Stimulated activated naive B cell treated with anti-CD40 and anti-IgM and Interleukin-4, amounts not matched to agents 10 μg/mL and 1 μg/mL and 100 μg/mL, for 72 hours (primary cell): ENCODE measurements around the gene COL23A1.

Source experiments
- ATAC-seq, 2 donors: fragments of 150-1000 bp; cut with Tn5 transposase; replicated peaks; 2 replicates each; pipeline ENCODE4 v1.10.0; 2021; ENCODE audit warnings: moderate library complexity in 1 of 2
- DNase-seq: peaks from one replicate; pipeline ENCODE4 v3.0.0; 2021
- H3K27ac Mint-ChIP-seq: one replicate; pipeline ENCODE4 v1.8.0; 2022; ENCODE audit warnings: mild to moderate bottlenecking, mixed read lengths
- H3K27me3 Mint-ChIP-seq, 2 donors: one replicate each; pipeline ENCODE4 v1.8.0; 2022; ENCODE audit warnings: mixed read lengths in 2 of 2
- H3K36me3 Mint-ChIP-seq, 2 donors: one replicate each; pipeline ENCODE4 v1.8.0; 2022; ENCODE audit warnings: mixed read lengths in 2 of 2, mild to moderate bottlenecking in 1 of 2
- H3K4me1 Mint-ChIP-seq, 2 donors: one replicate each; pipeline ENCODE4 v1.8.0; 2022; ENCODE audit warnings: mixed read lengths in 2 of 2, mild to moderate bottlenecking in 1 of 2
- H3K4me3 Mint-ChIP-seq, 2 donors: one replicate each; pipeline ENCODE4 v1.8.0; 2022; ENCODE audit warnings: mild to moderate bottlenecking in 2 of 2, mixed read lengths in 2 of 2, moderate library complexity in 1 of 2
- H3K9me3 Mint-ChIP-seq, 2 donors: one replicate each; pipeline ENCODE4 v1.8.0; 2022; ENCODE audit warnings: mixed read lengths in 2 of 2, mild to moderate bottlenecking in 1 of 2

COL23A1 gene

GRCh38 chr5:178365501-178366440 lies 224.4 kb downstream of the COL23A1 start:
- Mint-ChIP-seq H3K36me3 (no peaks in the 10 kb centered on the region), H3K4me3 (no peak overlapping the region), H3K27me3 (peaks cover 21 to 25% of the 10 kb centered on the region in 2 donors), H3K4me1 (no peaks in the 10 kb centered on the region), H3K9me3 (peaks cover 3 to 8% of the 10 kb centered on the region in 2 donors), H3K27ac (no peak overlapping the region)
- DNase-seq (no peak), ATAC-seq (no peak)

- H3K36me3 Mint-ChIP-seq = no peaks in the 10 kb centered on the region
- ATAC-seq (no peak), DNase-seq (no peak)
- no peak overlapping the region for H3K27ac Mint-ChIP-seq
- no peak overlapping the region for H3K4me3 Mint-ChIP-seq
- H3K4me1 Mint-ChIP-seq = no peaks in the 10 kb centered on the region
- H3K27me3 Mint-ChIP-seq = peaks cover 17 to 25% of the 10 kb centered on the region in 2 donors
- H3K9me3 Mint-ChIP-seq = peaks cover 0 to 3% of the 10 kb centered on the region in 2 donors
These were observed 225.9 kb downstream of the COL23A1 start for GRCh38 chr5:178364326-178364675.

- H3K9me3 Mint-ChIP-seq = no peaks in the 10 kb centered on the region
- peaks cover 17 to 25% of the 10 kb centered on the region in 2 donors for H3K27me3 Mint-ChIP-seq
- ATAC-seq = no peak
- H3K4me3 Mint-ChIP-seq = no peak overlapping the region
- H3K36me3 Mint-ChIP-seq = no peaks in the 10 kb centered on the region
- H3K4me1 Mint-ChIP-seq = no peaks in the 10 kb centered on the region
- DNase-seq = no peak
- H3K27ac Mint-ChIP-seq = no peak overlapping the region
These were observed 226.5 kb downstream of the COL23A1 start for GRCh38 chr5:178363501-178364325.

GRCh38 chr5:178361657-178362445 lies 228.3 kb downstream of the COL23A1 start:
- no peak overlapping the region for H3K4me3 Mint-ChIP-seq
- H3K27me3 Mint-ChIP-seq = peaks cover 12 to 27% of the 10 kb centered on the region in 2 donors
- H3K27ac Mint-ChIP-seq = no peak overlapping the region
- no peaks in the 10 kb centered on the region for H3K36me3 Mint-ChIP-seq
- DNase-seq (no peak), ATAC-seq (no peak)
- H3K4me1 Mint-ChIP-seq = peaks cover 6 to 7% of the 10 kb centered on the region in 2 donors
- peaks cover 0 to 7% of the 10 kb centered on the region in 2 donors for H3K9me3 Mint-ChIP-seq

GRCh38 chr5:178360926-178361235 lies 229.3 kb downstream of the COL23A1 start:
- H3K27ac Mint-ChIP-seq = no peak overlapping the region
- no peak for ATAC-seq
- peaks cover 10 to 15% of the 10 kb centered on the region in 2 donors for H3K4me1 Mint-ChIP-seq
- H3K36me3 Mint-ChIP-seq = no peaks in the 10 kb centered on the region
- no peak overlapping the region for H3K4me3 Mint-ChIP-seq
- peaks cover 12 to 27% of the 10 kb centered on the region in 2 donors for H3K27me3 Mint-ChIP-seq
- DNase-seq = no peak
- H3K9me3 Mint-ChIP-seq = peaks cover 0 to 7% of the 10 kb centered on the region in 2 donors

GRCh38 chr5:178360222-178360925 lies 229.8 kb downstream of the COL23A1 start:
- H3K4me1 Mint-ChIP-seq = peaks cover 10 to 15% of the 10 kb centered on the region in 2 donors
- peaks cover 0 to 7% of the 10 kb centered on the region in 2 donors for H3K9me3 Mint-ChIP-seq
- ATAC-seq = no peak
- no peak overlapping the region for H3K4me3 Mint-ChIP-seq
- no peak overlapping the region for H3K27ac Mint-ChIP-seq
- peaks cover 13 to 28% of the 10 kb centered on the region in 2 donors for H3K27me3 Mint-ChIP-seq
- no peaks in the 10 kb centered on the region for H3K36me3 Mint-ChIP-seq
- DNase-seq = no peak

GRCh38 chr5:178359738-178360137 lies 230.5 kb downstream of the COL23A1 start:
- peaks cover 13 to 29% of the 10 kb centered on the region in 2 donors for H3K27me3 Mint-ChIP-seq
- H3K4me1 Mint-ChIP-seq = peaks cover 10 to 15% of the 10 kb centered on the region in 2 donors
- peaks cover 0 to 7% of the 10 kb centered on the region in 2 donors for H3K9me3 Mint-ChIP-seq
- no peak for ATAC-seq
- no peak overlapping the region for H3K4me3 Mint-ChIP-seq
- no peaks in the 10 kb centered on the region for H3K36me3 Mint-ChIP-seq
- no peak for DNase-seq
- H3K27ac Mint-ChIP-seq = no peak overlapping the region

GRCh38 chr5:178357678-178358077 lies 232.5 kb downstream of the COL23A1 start:
- ATAC-seq (no peak), DNase-seq (no peak)
- peaks cover 19 to 39% of the 10 kb centered on the region in 2 donors for H3K27me3 Mint-ChIP-seq
- no peak overlapping the region for H3K4me3 Mint-ChIP-seq
- no peaks in the 10 kb centered on the region for H3K36me3 Mint-ChIP-seq
- peaks cover 10 to 15% of the 10 kb centered on the region in 2 donors for H3K4me1 Mint-ChIP-seq
- no peak overlapping the region for H3K27ac Mint-ChIP-seq
- H3K9me3 Mint-ChIP-seq = peaks cover 0 to 7% of the 10 kb centered on the region in 2 donors

GRCh38 chr5:178357121-178357521 lies 233.1 kb downstream of the COL23A1 start:
- H3K4me3 Mint-ChIP-seq = no peak overlapping the region
- H3K27ac Mint-ChIP-seq = no peak overlapping the region
- peak; percentile 29 to 64 for ATAC-seq

GRCh38 chr5:178356431-178356872 lies 233.7 kb downstream of the COL23A1 start:
- DNase-seq = no peak
- Mint-ChIP-seq H3K27me3 (peaks cover 19 to 39% of the 10 kb centered on the region in 2 donors), H3K4me3 (no peak overlapping the region), H3K4me1 (peaks cover 10 to 15% of the 10 kb centered on the region in 2 donors), H3K36me3 (no peaks in the 10 kb centered on the region), H3K9me3 (peaks cover 0 to 7% of the 10 kb centered on the region in 2 donors), H3K27ac (no peak overlapping the region)
- peak in 1 of 2 donors; percentile 12 for ATAC-seq

More at GRCh38 chr5:178357121-178357521, 233.1 kb downstream of the COL23A1 start:
- peaks cover 0 to 7% of the 10 kb centered on the region in 2 donors for H3K9me3 Mint-ChIP-seq
- peaks cover 10 to 15% of the 10 kb centered on the region in 2 donors for H3K4me1 Mint-ChIP-seq
- peaks cover 19 to 39% of the 10 kb centered on the region in 2 donors for H3K27me3 Mint-ChIP-seq
- DNase-seq = no peak
- H3K36me3 Mint-ChIP-seq = no peaks in the 10 kb centered on the region

- peaks cover 0 to 7% of the 10 kb centered on the region in 2 donors for H3K9me3 Mint-ChIP-seq
- ATAC-seq (no peak), DNase-seq (no peak)
- H3K36me3 Mint-ChIP-seq = no peaks in the 10 kb centered on the region
- H3K4me1 Mint-ChIP-seq = peaks cover 10 to 15% of the 10 kb centered on the region in 2 donors
- peaks cover 19 to 46% of the 10 kb centered on the region in 2 donors for H3K27me3 Mint-ChIP-seq
- no peak overlapping the region for H3K4me3 Mint-ChIP-seq
- H3K27ac Mint-ChIP-seq = no peak overlapping the region
These were observed 234.5 kb downstream of the COL23A1 start for GRCh38 chr5:178355671-178356070.

- Mint-ChIP-seq H3K27me3 (peaks cover 24 to 35% of the 10 kb centered on the region in 2 donors), H3K4me1 (peaks cover 10 to 15% of the 10 kb centered on the region in 2 donors), H3K4me3 (no peak overlapping the region), H3K36me3 (no peaks in the 10 kb centered on the region), H3K27ac (no peak overlapping the region), H3K9me3 (peaks cover 0 to 7% of the 10 kb centered on the region in 2 donors)
- ATAC-seq = no peak
- DNase-seq = no peak
These were observed 236.7 kb downstream of the COL23A1 start for GRCh38 chr5:178353461-178353860.

GRCh38 chr5:178352035-178352349 lies 238.2 kb downstream of the COL23A1 start:
- Mint-ChIP-seq H3K4me3 (no peak overlapping the region), H3K9me3 (no peaks in the 10 kb centered on the region), H3K4me1 (peaks cover 4 to 10% of the 10 kb centered on the region in 2 donors), H3K36me3 (no peaks in the 10 kb centered on the region), H3K27me3 (peaks cover 24 to 27% of the 10 kb centered on the region in 2 donors), H3K27ac (no peak overlapping the region)
- ATAC-seq = no peak
- DNase-seq = no peak
